ENCODE measurements around the gene FIBCD1.

FIBCD1 gene

DNA sequence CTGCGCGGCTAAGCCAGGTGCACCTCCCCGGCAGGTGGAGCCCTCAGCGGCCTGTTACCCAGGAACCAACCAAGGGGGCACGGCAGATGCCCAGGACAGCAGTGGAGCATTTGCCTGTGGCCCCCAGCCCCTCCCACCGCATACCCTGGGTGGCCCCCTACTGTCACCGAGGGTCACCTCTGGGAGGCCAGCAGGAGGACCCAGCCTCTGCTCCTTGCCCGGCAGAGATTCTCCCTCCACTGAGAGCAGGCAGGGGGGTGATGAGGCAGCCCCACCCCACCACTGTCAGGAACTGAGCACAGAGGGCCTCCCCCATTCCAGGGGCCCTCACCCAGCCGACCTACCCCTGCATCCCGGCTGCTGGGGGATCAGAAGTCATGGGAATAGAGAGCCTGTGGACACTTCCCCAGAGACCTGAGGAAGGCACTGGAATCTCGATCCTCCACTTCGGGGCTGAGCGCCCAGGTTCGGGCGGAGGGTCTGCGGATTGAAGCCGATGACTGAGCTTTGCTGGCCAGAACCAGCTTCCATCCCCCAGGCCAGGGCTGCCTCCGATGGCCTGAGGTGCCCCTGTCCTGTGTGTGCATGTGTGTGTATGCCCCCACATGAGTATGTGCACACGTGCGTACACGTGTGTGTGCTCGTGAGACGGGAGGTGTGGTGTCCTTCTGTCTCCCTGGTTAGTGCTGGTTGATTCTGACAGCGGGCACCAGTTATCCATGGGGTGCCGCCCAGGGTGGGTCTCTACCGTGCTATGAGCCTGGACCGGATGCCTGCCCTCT is 42.6 kb downstream of the FIBCD1 start, which contains the start of gene QRFP:
Gene QRFP (minus strand): TSS at position 580 of the 782 bp plus-strand sequence. CDS start 2,974 bp downstream, outside the sequence.
- no peak within 1 kb of the TSS for H3K27ac ChIP-seq (replicated peaks)
- H3K4me3 ChIP-seq (replicated peaks; ENCODE audit: insufficient read depth, low read length) = no peak within 1 kb of the TSS
- TF ChIP-seq GABPA (IDR thresholded peaks at IDR 0.05; ENCODE audit: low read depth) = no peak
- TF ChIP-seq POLR2AphosphoS5 (IDR thresholded peaks at IDR 0.05; ENCODE audit: low read depth) = no peak
- no peak for TF ChIP-seq SPI1 (IDR thresholded peaks at IDR 0.05; ENCODE audit: borderline replicate concordance, low read depth)
- TF ChIP-seq CTCF (IDR thresholded peaks at IDR 0.05; ENCODE audit: insufficient read depth, low read length) = no peak
- TF ChIP-seq, protein P1, sequence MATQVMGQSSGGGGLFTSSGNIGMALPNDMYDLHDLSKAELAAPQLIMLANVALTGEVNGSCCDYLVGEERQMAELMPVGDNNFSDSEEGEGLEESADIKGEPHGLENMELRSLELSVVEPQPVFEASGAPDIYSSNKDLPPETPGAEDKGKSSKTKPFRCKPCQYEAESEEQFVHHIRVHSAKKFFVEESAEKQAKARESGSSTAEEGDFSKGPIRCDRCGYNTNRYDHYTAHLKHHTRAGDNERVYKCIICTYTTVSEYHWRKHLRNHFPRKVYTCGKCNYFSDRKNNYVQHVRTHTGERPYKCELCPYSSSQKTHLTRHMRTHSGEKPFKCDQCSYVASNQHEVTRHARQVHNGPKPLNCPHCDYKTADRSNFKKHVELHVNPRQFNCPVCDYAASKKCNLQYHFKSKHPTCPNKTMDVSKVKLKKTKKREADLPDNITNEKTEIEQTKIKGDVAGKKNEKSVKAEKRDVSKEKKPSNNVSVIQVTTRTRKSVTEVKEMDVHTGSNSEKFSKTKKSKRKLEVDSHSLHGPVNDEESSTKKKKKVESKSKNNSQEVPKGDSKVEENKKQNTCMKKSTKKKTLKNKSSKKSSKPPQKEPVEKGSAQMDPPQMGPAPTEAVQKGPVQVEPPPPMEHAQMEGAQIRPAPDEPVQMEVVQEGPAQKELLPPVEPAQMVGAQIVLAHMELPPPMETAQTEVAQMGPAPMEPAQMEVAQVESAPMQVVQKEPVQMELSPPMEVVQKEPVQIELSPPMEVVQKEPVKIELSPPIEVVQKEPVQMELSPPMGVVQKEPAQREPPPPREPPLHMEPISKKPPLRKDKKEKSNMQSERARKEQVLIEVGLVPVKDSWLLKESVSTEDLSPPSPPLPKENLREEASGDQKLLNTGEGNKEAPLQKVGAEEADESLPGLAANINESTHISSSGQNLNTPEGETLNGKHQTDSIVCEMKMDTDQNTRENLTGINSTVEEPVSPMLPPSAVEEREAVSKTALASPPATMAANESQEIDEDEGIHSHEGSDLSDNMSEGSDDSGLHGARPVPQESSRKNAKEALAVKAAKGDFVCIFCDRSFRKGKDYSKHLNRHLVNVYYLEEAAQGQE (IDR thresholded peaks at IDR 0.05; ENCODE audit: insufficient replicate concordance, low read depth) = no peak
- H3K27me3 ChIP-seq (ENCODE audit: insufficient read depth, poor library complexity, severe bottlenecking) = no peaks in the 10 kb centered on the region
- no peak for DNase-seq (ENCODE audit: low read depth in 1 of 2, low spot score in 1 of 2)

DNA sequence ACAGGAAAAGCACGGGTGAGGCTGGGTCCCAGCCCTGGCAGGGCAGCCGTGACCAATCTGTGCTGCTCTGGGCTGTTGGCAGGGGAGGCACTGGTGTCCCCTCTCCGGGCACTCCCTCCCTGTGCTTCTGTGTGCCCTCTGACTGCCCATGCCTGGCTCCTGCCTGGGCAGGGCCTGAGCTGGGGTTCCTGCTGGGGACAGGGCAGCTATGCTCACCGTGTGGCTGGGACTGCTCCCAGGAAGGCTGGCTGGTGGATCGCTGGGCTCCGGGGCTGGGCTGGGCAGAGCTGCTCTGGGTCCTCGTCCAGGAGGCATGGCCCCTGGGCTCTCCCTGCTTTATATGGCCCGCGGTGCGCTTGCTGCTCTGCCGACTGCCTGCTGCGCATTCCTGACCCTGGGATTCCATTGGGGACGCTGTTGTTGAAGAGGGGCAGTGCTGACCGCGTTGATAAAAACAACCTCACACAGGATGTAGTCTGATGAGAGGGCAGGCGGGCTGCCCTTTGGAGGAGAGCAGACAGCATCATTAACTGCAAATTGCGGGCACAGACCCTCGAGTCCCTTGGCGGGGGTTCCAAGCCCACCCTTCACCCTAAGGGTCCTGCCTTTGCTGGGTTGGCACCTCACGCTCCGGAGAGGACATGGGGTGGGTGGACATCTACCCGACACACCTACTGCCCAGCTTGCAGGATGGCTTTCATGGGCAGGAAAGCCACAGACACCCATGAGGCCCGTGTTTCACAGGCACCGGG is 43.4 kb downstream of the FIBCD1 start:
- H3K4me3 ChIP-seq (replicated peaks; ENCODE audit: insufficient read depth, low read length) = no peak overlapping the region
- H3K27me3 ChIP-seq (ENCODE audit: insufficient read depth, poor library complexity, severe bottlenecking) = no peaks in the 10 kb centered on the region
- TF ChIP-seq GABPA (IDR thresholded peaks at IDR 0.05; ENCODE audit: low read depth) = no peak
- TF ChIP-seq POLR2AphosphoS5 (IDR thresholded peaks at IDR 0.05; ENCODE audit: low read depth) = no peak
- TF ChIP-seq, protein P1 (IDR thresholded peaks at IDR 0.05; ENCODE audit: insufficient replicate concordance, low read depth) = no peak
- no peak for TF ChIP-seq CTCF (IDR thresholded peaks at IDR 0.05; ENCODE audit: insufficient read depth, low read length)
- TF ChIP-seq SPI1 (IDR thresholded peaks at IDR 0.05; ENCODE audit: borderline replicate concordance, low read depth) = no peak
- no peak overlapping the region for H3K27ac ChIP-seq (replicated peaks)
- DNase-seq (ENCODE audit: low read depth in 1 of 2, low spot score in 1 of 2) = no peak

- H3K4me3 ChIP-seq (replicated peaks; ENCODE audit: insufficient read depth, low read length) = no peak overlapping the region
- DNase-seq (ENCODE audit: low read depth in 1 of 2, low spot score in 1 of 2) = no peak
- H3K27me3 ChIP-seq (ENCODE audit: insufficient read depth, poor library complexity, severe bottlenecking) = no peaks in the 10 kb centered on the region
- H3K27ac ChIP-seq (replicated peaks) = no peak overlapping the region
- TF ChIP-seq SPI1 (IDR thresholded peaks at IDR 0.05; ENCODE audit: borderline replicate concordance, low read depth) (no peak), CTCF (IDR thresholded peaks at IDR 0.05; ENCODE audit: insufficient read depth, low read length) (no peak), GABPA (IDR thresholded peaks at IDR 0.05; ENCODE audit: low read depth) (no peak), POLR2AphosphoS5 (IDR thresholded peaks at IDR 0.05; ENCODE audit: low read depth) (no peak; the same call in 1 of the 2 replicates)
- TF ChIP-seq, protein P1 (IDR thresholded peaks at IDR 0.05; ENCODE audit: insufficient replicate concordance, low read depth) = no peak
These were observed 44.0 kb downstream of the FIBCD1 start for GRCh38 chr9:130895038-130895437.
